ENCODE data around the gene CNIH4.

DNA sequence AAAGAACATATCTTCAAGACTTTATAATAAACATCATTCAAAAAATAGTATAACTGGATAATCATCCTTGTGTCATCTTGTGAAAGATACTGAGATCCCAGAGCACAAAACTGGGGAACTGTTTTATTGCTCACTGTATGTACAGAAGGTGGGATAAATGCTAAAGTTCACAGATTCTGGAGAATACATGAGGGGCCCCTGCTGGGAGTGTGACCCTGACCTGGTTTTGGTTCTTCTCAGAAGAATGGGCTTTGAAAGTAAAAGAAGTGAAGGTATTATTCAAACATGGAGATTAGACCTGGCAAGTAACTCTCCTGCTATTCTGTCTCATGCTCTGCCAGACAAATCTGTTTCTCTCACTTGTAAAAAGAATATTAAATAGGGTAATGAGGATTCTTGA is 63.4 kb downstream of the CNIH4 start:
- TF ChIP-seq, protein P1, sequence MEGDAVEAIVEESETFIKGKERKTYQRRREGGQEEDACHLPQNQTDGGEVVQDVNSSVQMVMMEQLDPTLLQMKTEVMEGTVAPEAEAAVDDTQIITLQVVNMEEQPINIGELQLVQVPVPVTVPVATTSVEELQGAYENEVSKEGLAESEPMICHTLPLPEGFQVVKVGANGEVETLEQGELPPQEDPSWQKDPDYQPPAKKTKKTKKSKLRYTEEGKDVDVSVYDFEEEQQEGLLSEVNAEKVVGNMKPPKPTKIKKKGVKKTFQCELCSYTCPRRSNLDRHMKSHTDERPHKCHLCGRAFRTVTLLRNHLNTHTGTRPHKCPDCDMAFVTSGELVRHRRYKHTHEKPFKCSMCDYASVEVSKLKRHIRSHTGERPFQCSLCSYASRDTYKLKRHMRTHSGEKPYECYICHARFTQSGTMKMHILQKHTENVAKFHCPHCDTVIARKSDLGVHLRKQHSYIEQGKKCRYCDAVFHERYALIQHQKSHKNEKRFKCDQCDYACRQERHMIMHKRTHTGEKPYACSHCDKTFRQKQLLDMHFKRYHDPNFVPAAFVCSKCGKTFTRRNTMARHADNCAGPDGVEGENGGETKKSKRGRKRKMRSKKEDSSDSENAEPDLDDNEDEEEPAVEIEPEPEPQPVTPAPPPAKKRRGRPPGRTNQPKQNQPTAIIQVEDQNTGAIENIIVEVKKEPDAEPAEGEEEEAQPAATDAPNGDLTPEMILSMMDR (IDR thresholded peaks at IDR 0.05): no peak
- TF ChIP-seq POLR2A (IDR thresholded peaks at IDR 0.05): no peak

Data from right lobe of liver (tissue), 4 donors.